ENCODE measurements around the gene ERLEC1.
"Not testable (repeated sequence)": the region's sequence is repeated elsewhere in the genome, so short reads cannot be mapped to it uniquely, and the experiment has no call there.

The ERLEC1 gene

DNA sequence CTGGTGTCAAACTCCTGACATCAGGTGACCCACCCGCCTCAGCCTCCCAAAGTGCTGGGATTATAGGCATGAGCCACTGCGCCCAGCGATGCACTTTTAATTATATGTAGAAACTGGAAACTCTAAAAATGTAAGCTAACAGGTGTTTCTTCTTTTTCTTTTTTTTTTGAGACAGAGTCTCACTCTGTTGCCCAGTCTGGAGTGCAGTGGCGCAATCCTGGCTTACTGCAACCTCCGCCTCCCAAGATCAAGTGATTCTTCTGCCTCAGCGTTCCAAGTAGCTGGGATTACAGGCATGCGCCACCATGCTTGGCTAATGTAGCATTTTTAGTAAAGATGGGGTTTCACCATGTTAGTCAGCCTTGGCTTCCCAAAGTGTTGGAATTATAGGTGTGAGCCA lies 54.8 kb downstream of the ERLEC1 start:
- not testable (repeated sequence) for DNase-seq

DNA sequence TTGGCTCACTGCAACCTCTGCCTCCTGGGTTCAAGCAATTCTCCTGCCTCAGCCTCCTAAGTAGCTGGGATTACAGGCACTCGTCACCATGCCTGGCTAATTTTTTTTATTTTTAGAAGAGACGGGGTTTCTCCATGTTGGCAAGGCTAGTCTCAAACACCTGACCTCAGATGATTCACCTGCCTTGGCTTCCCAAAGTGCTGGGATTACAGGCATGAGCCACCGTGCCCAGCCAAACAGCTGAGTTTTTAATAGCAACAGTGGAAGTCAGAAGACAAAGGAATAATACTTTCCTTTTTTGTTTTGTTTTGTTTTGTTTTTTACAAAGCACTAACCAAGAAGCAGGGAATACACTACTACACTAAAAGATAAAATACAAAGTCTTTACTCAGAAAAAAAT lies 56.0 kb downstream of the ERLEC1 start:
- no peak for DNase-seq

DNA sequence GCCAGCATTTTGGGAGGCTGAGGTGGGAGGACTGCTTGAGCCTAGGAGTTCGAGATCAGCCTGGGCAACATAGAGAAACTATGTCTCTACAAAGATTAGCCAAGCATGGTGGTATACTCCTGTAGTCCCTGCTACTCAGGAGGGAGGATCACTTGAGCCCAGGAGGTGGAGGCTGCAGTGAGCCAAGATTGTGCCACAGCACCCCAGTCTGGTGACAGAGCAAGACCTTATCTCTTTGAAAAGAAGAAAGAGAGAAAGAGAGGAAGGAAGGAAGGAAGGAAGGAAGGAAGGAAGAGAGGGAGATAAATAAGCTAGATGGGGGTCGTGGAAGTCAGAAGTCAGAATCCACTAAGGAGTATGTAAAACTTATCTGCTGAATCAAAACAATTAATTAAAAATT lies 56.8 kb downstream of the ERLEC1 start:
- no peak for DNase-seq

DNA sequence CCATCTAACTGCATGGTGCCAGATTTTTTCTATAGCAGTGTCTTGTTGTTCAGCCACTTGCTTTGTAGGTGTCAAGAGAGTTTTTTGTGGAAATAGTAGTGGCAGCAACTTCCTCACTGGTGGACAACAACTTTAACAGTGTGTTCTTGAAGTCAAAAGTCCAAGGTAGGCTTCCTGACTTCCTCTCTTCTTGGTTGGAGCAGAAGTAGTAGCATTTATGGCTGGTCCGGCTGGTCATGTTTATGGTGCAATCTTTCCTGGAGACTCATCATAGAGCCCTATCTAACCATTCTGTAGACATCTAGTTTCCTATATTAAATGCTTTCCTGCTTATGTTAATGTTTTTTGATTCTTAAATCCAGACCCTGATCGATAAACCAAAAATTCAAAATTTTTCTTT lies 61.2 kb downstream of the ERLEC1 start:
- no peak for DNase-seq

DNA sequence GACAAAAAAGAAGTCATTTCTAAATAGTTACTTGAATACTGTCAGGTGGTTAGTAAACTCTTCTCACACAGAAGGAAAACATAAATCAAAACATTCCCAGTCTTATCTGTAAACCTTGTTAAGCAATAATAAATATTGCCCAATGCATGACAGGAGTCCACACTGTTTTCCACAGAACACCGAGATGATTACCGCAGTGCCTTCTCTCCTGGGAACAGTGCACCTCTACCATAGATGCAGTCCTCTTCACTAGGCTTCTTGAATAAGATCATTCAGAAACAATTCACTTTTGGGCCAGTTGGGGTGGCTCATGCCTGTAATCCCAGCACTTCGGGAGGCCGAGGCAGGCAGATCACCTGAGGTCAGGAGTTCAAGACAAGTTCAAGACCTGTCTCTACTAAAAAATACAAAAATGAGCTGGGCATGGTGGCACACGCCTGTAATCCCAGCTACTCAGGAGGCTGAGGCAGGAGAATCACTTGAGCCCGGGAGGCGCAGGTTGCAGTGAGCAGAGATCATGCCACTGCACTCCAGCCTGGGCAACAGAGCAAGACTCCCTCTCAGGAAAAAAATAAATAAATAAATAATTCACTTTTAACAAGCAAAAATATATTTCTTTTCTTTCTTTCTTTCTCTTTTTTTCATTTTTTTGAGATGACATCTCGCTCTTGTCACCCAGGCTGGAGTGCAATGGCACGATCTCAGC lies 64.4 kb downstream of the ERLEC1 start:
- DNase-seq, result not testable (repeated sequence)

DNA sequence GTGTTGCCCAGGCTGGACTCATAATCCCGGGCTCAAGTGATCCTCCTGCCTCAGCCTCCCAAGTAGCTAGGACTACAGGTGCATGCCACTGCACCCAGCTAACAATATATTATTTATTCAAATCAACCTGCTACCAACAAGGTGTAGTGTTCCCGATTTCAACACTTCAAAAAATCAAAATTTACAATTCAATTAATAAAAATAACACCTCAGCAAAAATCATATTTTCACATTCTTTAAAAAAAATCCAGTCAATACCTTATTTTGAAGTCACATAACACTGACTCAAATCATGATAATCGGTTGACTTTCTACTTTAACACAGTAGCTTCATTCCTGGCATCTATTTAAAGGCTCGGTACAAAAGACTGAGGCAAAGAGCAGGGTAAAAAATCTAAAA lies 65.7 kb downstream of the ERLEC1 start:
- DNase-seq, result no peak

DNA sequence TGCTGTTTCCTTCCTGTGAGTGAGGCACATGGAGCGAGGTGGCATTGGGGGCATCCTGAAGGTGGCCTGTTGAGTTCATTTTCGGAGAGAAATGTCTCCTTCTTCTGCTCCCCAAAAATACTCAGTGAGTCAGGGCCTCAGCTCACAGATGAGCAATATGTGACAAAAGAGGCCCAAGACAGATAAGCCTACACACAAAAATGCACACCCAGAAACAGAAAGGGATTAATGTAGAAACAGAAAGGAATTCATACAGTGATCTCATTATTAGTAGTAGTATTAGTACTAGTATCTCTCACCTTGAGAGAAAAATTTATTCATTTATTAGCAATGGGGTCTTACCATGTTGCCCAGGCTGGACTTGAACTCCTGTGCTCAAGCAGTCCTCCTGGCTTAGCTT lies 67.8 kb downstream of the ERLEC1 start:
- no peak for DNase-seq

DNA sequence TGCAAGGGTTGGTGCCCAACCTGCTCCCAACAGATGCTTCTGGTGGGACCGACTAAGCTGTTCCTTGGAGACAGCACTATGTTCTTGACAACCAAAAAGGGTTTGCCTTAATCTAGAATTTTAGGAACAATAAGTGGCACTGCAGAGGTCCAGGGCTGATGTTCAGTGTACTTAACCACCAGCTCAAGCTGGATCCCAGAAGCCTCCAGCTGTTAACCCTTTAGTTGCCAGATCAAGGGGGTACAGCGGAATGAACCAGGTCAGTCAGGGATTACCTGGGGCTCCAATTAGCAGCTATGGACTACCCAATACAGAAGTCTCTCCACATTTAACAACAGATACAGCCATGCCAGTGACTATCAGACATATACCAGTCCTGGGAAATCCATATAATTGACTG lies 69.4 kb downstream of the ERLEC1 start:
- no peak for DNase-seq

DNA sequence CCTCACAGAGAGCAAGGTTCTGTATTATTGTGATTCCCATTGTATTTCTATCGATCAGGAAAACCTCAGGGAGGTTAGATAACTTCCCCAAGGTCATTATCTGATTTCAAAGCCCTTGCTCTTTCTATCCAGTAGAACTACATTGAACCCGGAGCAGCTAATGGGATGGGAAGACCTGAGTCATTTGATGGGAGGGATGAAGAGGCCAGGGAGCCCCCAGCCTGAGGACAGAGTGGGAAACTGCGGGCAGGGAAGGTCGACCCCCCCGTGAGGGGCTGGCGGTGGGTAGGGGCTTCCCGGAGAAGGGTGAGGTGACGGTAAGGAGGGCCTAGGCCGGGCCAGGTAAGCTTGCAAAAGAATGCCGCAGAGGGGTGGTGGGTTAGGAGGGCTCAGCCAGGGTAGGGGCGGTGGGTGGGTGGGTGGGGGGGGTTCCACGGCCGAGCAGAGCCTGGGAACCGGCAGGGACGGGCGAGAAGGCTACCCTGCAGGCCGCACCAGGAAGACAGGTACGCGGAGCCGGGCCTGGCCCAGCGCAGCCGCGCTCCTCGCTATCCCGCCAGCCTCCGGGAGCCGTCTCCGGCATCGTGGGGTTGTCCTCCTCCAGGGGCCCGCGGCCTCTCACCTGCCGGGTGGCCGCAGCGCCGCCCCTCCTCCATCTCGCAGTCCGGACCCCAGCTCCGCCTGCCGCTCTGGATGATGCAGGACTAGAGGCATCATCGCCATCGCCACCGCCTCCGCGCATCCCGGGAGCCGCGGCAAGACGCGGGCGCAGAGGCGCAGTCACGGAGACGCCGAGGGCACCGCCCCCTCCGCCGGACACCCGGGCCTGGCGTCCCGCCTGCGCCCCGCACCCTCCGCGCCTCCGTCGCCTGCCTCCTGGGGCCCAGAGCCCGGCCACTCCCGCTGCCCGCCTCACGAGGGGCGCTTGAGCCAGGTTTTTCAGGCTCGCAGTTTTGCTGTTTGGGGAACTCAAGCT lies 72.7 kb downstream of the ERLEC1 start, which contains the start of gene GPR75:
Gene GPR75 (minus strand): TSS at position 762 of the 976 bp plus-strand sequence. CDS start 5,211 bp downstream, outside the sequence.
- peak in 2 of 3 experiments; percentile 39 to 42 for DNase-seq

DNA sequence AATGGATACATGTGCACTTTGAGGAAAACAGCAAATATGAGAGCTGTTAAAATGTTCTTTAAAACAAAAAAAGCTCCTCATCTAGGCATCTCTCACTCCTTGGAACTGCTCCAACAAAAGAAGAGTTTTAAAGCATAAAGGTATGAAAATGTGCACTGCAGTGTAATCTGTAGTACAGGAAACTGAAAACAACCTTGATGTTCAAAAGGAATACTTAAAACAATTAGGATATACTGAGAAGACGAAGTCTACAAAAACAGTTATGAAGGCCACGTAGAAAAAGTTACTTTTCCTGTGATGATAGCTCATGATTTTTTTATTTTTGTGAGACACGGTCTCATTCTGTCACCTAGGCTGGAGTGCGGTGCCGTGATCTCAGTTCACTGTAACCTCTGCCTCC lies 75.0 kb downstream of the ERLEC1 start:
- DNase-seq, result no peak

DNA sequence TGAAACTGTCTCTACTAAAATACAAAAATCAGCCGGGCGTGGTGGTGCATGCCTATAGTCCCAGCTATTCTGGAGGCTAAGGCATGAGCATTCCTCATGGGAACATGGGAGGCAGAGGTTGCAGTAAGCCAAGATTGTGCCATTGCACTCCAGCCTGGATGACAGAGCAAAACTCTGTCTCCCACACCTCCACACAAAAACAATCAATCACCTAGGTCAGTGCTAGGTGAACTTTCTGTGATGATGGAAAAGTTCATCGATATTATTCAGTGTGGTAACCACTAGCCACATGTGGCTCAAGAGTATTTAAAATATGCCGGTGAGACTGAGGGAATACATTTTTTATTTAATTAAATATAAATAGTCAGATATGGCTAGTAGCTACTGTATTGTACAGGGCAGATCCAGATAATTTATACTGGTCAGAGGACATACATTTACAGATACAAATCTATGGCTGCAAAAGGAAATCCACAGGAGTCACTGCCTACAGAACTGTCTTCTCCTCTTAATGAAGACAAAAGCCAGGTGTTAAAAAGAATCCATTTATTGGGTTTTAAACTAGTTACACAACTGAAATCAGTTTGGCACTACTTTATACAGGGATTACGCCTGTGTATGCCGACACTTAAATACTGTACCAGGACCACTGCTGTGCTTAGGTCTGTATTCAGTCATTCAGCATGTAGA lies 76.8 kb downstream of the ERLEC1 start:
- no peak for DNase-seq

DNA sequence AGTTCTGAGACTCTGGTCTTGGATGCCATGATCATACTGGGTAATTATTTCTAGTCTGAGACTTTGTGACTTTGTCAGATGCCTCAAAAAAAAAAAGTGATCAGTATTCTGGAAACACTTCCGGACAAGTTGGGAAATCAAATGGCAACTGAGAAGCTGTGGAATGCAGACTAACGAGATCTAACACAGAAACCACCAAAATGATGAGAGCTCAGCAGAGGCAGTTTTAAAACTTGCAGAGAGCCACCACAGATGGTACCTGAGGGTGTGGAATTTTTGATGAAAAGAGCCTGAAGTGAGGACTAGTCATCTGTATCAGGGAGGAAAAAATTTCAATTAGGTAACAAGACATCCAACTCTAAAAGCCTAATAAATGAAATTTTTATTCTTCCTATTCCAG lies 78.4 kb downstream of the ERLEC1 start:
- DNase-seq, result no peak

DNA sequence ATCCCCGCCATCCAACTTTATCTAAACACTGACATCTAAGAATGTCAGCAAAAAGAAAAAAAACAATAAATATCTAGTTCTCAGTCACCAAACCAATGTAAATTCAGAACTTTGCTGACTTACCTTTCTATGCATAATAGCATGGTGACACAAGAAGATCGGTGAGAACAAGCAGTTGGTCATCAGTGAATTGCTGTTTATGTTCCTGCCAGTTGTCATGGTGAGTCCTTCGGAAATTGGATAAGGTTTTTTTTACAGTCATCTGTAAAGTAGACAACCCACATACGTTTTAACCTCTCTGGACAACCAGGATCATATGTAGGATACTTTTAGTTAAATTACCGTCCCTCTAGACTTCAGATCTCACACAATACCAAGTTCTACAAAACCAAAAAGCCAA lies 79.1 kb downstream of the ERLEC1 start:
- no peak for DNase-seq

DNA sequence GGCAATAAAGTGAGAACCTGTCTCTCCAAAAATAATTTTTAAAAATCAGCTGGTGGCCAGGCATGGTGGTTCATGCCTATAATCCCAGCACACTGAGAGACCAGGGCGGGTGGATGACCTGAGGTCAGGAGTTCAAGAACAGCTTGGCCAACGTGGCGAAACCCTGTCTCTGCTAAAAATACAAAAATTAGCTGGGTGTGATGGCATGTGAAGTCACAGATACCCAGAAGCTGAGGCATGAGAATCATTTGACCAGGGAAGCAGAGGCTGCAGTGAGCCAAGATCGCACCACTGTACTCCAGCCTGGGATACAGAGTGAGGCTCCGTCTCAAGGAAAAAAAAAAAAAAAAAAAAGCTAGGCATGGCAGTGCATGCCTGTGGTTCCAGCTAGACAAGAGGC lies 80.3 kb downstream of the ERLEC1 start:
- DNase-seq, result no peak

DNA sequence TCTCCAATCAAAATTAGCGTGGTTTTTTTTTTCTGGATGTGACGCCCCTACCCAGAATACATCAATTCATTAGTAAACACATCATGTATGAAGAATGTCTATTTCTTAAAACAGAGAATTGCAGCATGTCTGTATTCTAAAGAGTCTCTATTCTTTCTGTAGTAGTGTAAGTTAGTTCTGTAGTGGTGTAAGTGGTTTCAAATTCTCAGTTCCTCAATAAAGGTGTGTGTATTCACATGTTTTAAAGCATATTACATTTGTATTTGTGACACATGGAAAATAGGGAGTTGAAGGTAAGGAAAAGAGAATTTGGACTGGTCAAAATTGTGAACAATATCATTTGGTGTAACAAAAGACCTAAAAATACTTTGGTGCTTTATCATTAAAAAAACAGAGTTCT lies 80.9 kb downstream of the ERLEC1 start:
- DNase-seq, result no peak
